PC-3 (cell line): ENCODE measurements around the gene CACNA1H.

ENCODE experiments used
- CTCF ChIP-seq: fragments of 300-600 bp; sonication (generic); conservative IDR thresholded peaks from 2 replicates; pipeline ENCODE4 v1.5.1; 2017; ENCODE audit warnings: antibody characterized with exemption, low read depth, mild to moderate bottlenecking, low read length
- EZH2 ChIP-seq: fragments of 300-600 bp; sonication (generic); IDR thresholded peaks from one replicate; pipeline ENCODE4 v1.6.1; 2017; ENCODE audit warnings: antibody characterized with exemption, mild to moderate bottlenecking, low read length; ENCODE audit not compliant: unreplicated experiment

GRCh38 chr16:1112506-1113184 is 40.3 kb upstream of the CACNA1H start:
- TF ChIP-seq EZH2 (no peak), CTCF (no peak)
